Activated naive CD8-positive, alpha-beta T cell treated with anti-CD3 and anti-CD28 coated beads, Interleukin-2, amount 10 ng/mL, durations not matched to agents 7 days and 5 days (primary cell): ENCODE results near the gene MCHR2. TPM values are rescaled to one million over a fixed set of nuclear protein-coding genes. Genes with fewer than 3 reads are reported as not detected.
A peak's percentile ranks its signal among the peaks of the same experiment; 100 is the strongest.
"Not testable (repeated sequence)": the region's sequence is repeated elsewhere in the genome, so short reads cannot be mapped to it uniquely, and the experiment has no call there.

Experiments
- ATAC-seq: fragments of 150-1000 bp; cut with Tn5 transposase; one replicate; pipeline ENCODE4 v1.10.0; 2021; ENCODE audit warnings: low read depth, moderate library complexity
- POLR2A ChIA-PET: fragments of 350-600 bp; sonication (Branson Sonifier 250); formaldehyde crosslinking; loops from one replicate; lab custom pipeline; 2021; ENCODE audit warnings: antibody characterized with exemption; lab: Charles Lee
- DNase-seq: peaks from one replicate; pipeline ENCODE4 v3.0.0; 2021
- H3K27ac Mint-ChIP-seq: one replicate; pipeline ENCODE4 v1.8.0; 2022; ENCODE audit warnings: mild to moderate bottlenecking, mixed read lengths
- H3K27me3 Mint-ChIP-seq: one replicate; pipeline ENCODE4 v1.8.0; 2022; ENCODE audit warnings: mild to moderate bottlenecking, moderate library complexity, mixed read lengths
- H3K36me3 Mint-ChIP-seq: one replicate; pipeline ENCODE4 v1.8.0; 2021; ENCODE audit warnings: mild to moderate bottlenecking, mixed read lengths
- H3K4me1 Mint-ChIP-seq: one replicate; pipeline ENCODE4 v1.8.0; 2021; ENCODE audit warnings: mixed read lengths
- H3K4me3 Mint-ChIP-seq: one replicate; pipeline ENCODE4 v1.8.0; 2022; ENCODE audit warnings: mild to moderate bottlenecking, moderate library complexity, mixed read lengths
- H3K9me3 Mint-ChIP-seq: one replicate; pipeline ENCODE4 v1.8.0; 2021; ENCODE audit warnings: mixed read lengths
- total RNA-seq, 2 experiments: library from RNA; stranded (reverse); gene quantifications; one replicate each; pipeline ENCODE4 v1.2.3, GENCODE V29; 2021

Gene MCHR2, protein sequence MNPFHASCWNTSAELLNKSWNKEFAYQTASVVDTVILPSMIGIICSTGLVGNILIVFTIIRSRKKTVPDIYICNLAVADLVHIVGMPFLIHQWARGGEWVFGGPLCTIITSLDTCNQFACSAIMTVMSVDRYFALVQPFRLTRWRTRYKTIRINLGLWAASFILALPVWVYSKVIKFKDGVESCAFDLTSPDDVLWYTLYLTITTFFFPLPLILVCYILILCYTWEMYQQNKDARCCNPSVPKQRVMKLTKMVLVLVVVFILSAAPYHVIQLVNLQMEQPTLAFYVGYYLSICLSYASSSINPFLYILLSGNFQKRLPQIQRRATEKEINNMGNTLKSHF
- not detected for total RNA-seq

DNA sequence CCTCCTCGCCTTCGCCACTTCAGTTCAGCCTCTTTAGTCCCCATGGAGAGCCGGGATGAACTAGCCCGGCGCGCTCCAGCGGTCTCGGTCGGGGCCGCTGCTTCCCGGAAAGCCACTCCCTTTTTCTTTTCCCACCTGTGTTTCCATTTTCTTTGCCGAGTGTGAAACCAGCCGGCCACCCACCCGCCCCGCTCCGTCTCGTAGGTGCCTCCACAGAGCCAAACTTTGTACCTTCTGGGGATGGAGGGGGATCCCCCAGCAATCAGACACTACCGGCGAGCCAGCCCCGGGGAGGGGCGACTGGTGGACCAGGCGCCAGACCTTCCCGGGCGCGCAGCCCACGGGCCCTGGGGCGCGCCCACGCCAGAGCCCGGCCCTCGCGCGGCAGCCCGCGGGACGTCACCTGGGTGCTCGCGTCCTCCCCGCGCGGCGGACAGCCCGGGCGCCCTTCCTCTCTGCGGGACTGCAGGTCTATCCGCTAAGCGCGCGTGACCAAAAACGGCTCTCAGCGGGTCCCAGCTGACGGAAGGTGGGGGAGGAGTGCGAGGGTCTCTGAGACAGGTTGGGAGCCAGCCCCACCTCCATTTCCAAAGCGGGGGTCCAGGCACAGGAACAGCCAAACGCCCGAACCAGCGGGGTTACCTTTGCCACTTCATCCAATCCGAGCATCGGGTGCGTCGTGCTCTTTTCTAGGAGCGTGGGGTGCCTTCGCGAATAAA, at the start of gene MCHR2:
Gene MCHR2 (minus strand): TSS at position 691 of the 719 bp plus-strand sequence. CDS start 38,076 bp downstream, outside the sequence.
- DNase-seq (no peak), ATAC-seq (no peak)
- H3K4me1 Mint-ChIP-seq: no peaks in the 10 kb centered on the region
- no peaks in the 10 kb centered on the region for H3K9me3 Mint-ChIP-seq
- H3K27ac Mint-ChIP-seq: no peak within 1 kb of the TSS
- no peaks in the 10 kb centered on the region for H3K36me3 Mint-ChIP-seq
- POLR2A ChIA-PET: no interaction called here
- H3K27me3 Mint-ChIP-seq: peaks cover 44% of the 10 kb centered on the region
- H3K4me3 Mint-ChIP-seq: no peak within 1 kb of the TSS

DNA sequence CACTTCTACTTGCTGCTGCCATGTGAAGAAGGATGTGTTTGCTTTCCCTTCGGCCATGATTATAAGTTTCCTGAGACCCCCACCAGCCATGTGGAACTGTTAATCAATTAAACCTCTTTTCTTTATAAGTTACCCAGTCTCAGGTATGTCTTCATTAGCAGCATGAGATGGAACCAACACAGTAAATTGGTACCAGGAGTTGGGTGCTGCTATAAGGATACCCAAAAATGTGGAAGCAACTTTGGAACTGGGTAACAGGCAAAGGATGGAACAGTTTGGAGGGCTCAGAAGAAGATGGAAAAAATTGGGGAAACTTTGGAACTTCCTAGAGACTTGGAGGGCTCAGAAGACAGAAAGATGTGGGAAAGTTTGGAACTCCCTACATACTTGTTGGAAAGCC, 44.5 kb upstream of the MCHR2 start:
- peaks cover 13% of the 10 kb centered on the region for H3K9me3 Mint-ChIP-seq
- H3K4me1 Mint-ChIP-seq, H3K4me3 Mint-ChIP-seq, H3K27me3 Mint-ChIP-seq, DNase-seq, ATAC-seq, H3K36me3 Mint-ChIP-seq, POLR2A ChIA-PET, H3K27ac Mint-ChIP-seq: not testable (repeated sequence)

DNA sequence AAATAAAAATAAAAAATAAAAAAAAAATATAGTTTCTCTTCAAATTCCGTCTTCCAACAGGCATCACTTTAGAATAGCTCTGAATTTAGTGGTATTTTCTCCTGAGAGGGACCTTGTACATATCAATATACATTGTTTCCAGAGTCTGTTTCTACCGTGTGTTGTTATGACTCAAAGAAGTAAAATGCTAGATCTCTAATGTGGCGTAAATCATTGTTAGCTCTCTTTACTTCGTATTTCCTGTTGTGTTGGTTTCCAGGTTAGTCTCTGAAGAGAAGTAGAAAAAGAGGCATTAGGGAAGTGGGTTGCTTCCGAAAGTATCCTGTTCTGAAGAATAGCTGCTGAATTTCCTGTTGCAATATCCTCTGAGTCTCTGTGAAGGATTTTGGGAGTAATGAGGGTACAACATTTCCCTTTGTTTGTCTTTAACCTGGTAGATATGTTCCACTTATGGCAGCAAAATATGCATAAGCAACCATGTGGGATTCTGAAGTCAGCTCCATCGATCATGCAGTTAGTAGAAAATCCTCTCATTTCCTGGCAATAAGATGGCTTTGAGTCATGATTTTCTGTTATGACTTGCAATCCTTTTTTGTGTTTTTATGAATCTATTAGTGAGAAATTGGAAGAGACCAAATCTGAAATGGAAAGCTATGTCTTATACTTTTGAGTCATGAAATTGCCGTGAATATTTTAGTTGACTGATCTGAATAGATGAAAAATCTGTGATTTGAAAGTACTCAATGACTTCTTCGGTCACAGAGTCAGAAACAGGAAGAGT, 42.0 kb upstream of the MCHR2 start:
- Mint-ChIP-seq H3K27ac (no peak overlapping the region), H3K9me3 (peaks cover 11% of the 10 kb centered on the region), H3K4me3 (no peak overlapping the region), H3K36me3 (no peaks in the 10 kb centered on the region), H3K4me1 (no peaks in the 10 kb centered on the region), H3K27me3 (no peaks in the 10 kb centered on the region)
- DNase-seq (no peak), ATAC-seq (no peak)
- POLR2A ChIA-PET: no interaction called here

DNA sequence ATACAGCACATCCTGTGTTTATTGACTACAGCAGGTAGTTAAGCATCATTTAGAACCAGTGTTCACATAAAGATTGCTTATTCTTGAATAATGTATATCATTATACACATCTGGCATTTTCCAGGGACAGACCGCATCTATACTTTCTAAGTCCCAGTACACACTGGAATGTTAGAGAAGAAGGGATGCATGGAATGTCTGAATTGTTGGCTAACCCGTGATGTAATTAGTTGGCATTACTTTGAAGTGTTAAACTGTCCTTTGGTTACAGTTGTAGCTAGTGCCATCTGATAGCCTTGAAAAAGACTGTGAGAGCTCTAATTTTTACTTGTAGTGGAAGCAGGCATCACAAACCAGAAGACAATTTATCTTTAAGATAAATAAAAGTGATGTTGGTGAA, 29.8 kb upstream of the MCHR2 start:
- H3K36me3 Mint-ChIP-seq: no peaks in the 10 kb centered on the region
- POLR2A ChIA-PET: no interaction called here
- no peaks in the 10 kb centered on the region for H3K27me3 Mint-ChIP-seq
- no peaks in the 10 kb centered on the region for H3K4me1 Mint-ChIP-seq
- no peak overlapping the region for H3K27ac Mint-ChIP-seq
- H3K9me3 Mint-ChIP-seq: no peaks in the 10 kb centered on the region
- ATAC-seq (no peak), DNase-seq (no peak)
- H3K4me3 Mint-ChIP-seq: no peak overlapping the region

DNA sequence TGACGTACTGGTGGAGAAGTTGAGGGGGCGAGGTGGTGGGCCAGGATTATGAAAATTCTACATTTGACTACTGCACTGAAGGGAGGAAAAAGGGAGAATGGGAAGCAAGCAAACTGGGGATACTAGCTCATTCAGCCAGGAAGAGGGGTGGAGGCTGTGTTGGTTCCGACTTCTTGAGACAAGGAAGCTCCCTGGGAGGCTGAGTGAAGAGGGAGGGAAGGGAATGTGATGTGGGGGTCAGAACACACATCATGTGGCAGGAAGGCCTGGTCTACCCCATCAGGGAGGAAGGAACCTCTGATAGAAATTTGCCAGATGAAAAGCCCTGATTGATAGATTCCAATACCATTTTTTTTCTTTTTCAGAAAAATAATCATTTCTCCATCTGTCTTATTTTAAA, 28.8 kb upstream of the MCHR2 start:
- no peak overlapping the region for H3K27ac Mint-ChIP-seq

DNA sequence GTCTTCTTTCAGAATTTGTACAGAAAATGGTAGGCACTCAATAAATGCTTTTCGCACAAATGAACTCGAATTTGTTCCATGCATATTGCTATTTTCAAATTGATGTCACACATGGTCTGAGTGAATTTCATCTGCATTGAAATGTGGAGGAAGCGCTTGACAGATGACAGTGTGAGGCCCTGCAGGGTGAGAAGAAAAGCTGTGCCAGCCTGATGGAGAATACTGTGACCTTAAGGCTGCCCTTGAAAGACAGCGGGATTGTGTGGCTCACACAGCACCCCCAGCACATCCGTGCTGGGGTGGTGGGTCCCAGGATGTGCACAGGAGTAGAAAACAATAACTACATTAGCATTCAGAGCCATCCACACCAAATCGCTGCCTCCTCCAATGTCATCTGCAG, 14.8 kb upstream of the MCHR2 start:
- POLR2A ChIA-PET: no interaction called here
- DNase-seq: no peak

More for the DNA sequence above, 28.8 kb upstream of the MCHR2 start:
- DNase-seq: no peak
- H3K36me3 Mint-ChIP-seq: no peaks in the 10 kb centered on the region
- POLR2A ChIA-PET: no interaction called here
- peaks cover 2% of the 10 kb centered on the region for H3K9me3 Mint-ChIP-seq
- no peak overlapping the region for H3K4me3 Mint-ChIP-seq
- no peak for ATAC-seq
- H3K4me1 Mint-ChIP-seq: no peaks in the 10 kb centered on the region
- H3K27me3 Mint-ChIP-seq: no peaks in the 10 kb centered on the region

DNA sequence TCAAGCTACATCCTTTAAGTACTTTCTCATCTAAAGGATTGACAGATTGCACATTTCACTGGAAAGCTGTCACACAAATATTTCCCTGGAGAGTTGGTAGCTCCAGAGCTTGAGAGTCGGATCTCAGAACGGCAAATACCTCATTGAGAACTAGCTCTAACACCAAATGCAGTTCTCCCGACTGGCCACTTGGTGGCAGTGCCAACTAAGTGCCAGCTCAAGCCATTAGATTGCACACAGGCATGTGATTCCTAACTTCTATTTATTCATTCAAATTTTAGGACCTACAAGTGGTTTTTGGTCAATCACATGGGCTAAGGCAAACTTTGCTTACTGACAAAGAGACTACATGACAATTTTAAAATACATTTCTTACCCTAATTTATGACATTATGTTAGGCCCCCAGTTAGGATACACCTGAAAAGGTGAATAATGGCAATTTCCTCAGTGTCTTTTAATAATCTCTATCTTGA, 7.9 kb upstream of the MCHR2 start:
- Mint-ChIP-seq H3K27me3 (peaks cover 9% of the 10 kb centered on the region), H3K4me3 (no peak overlapping the region), H3K9me3 (no peaks in the 10 kb centered on the region), H3K4me1 (no peaks in the 10 kb centered on the region), H3K27ac (no peak overlapping the region), H3K36me3 (no peaks in the 10 kb centered on the region)
- POLR2A ChIA-PET: no interaction called here
- DNase-seq (peak; percentile 41), ATAC-seq (peak; percentile 54)

More for the DNA sequence above, 14.8 kb upstream of the MCHR2 start:
- H3K36me3 Mint-ChIP-seq: no peaks in the 10 kb centered on the region
- no peak overlapping the region for H3K4me3 Mint-ChIP-seq
- no peaks in the 10 kb centered on the region for H3K4me1 Mint-ChIP-seq
- ATAC-seq: no peak
- no peaks in the 10 kb centered on the region for H3K9me3 Mint-ChIP-seq
- H3K27me3 Mint-ChIP-seq: peaks cover 5% of the 10 kb centered on the region
- no peak overlapping the region for H3K27ac Mint-ChIP-seq

DNA sequence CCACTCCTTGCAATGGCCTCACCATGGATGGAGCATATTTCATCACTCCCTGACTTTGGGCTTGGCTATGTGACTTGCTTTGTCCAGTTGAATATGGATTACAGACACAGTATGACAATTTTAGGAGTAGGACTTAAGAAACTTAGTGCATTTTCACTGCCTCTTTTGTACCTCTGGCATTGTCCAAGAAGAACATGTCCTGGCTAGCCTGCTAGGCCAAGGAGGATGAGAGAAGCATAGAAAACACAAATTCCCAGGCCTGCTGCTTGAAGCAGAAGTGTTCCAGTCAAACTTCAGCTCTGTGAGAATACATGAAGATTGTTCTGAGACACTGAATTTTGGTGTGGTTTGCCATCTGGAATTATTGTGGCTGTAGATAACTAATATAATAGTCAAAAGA, 3.1 kb upstream of the MCHR2 start:
- H3K4me1 Mint-ChIP-seq: no peaks in the 10 kb centered on the region
- H3K4me3 Mint-ChIP-seq: no peak overlapping the region
- no peak overlapping the region for H3K27ac Mint-ChIP-seq
- H3K9me3 Mint-ChIP-seq: no peaks in the 10 kb centered on the region
- peaks cover 44% of the 10 kb centered on the region for H3K27me3 Mint-ChIP-seq
- no peaks in the 10 kb centered on the region for H3K36me3 Mint-ChIP-seq
- ATAC-seq (no peak), DNase-seq (no peak)
- POLR2A ChIA-PET: no interaction called here

DNA sequence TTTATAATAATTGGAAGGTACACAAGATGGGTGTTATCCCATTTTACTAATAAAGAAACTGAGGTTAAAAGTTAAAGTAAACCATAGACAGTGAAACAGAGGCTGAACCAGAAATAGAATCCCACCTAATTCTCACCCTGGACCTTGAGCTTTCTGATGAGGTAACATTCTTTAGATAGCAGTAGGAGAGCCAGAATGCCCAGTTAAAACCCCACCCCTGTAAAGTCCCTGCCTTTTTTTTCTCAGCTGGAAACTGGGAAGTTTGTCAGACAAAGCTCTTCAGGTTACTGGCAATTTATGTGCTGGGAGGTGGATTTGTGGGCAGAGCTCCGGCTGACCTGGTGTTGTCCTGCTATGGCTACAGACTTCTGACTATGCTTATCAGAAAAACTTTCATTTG, 1.9 kb upstream of the MCHR2 start:
- POLR2A ChIA-PET: no interaction called here
- no peaks in the 10 kb centered on the region for H3K9me3 Mint-ChIP-seq
- DNase-seq (no peak), ATAC-seq (no peak)
- peaks cover 44% of the 10 kb centered on the region for H3K27me3 Mint-ChIP-seq
- H3K4me1 Mint-ChIP-seq: no peaks in the 10 kb centered on the region
- H3K4me3 Mint-ChIP-seq: no peak overlapping the region
- no peaks in the 10 kb centered on the region for H3K36me3 Mint-ChIP-seq
- no peak overlapping the region for H3K27ac Mint-ChIP-seq

DNA sequence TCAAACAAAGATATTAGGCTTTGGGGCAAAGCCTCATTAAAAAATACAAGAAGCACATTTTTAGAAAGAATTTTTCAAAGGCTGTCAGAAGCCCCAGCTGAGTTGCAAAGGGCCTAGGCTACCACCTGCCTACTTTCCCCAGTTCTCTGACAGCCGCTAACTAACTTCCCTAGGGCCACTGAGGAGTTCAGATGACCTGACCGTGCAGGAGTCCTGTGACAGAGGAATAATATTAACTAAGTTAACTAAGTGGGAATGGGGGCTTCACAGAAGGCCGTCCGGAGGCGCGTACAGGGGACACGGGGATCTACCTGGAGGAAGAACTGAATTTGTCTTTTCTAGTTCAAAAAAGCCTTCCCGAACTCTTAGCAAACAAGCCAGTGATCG, 884 bp downstream of the MCHR2 start:
- DNase-seq (no peak), ATAC-seq (no peak)
- no peak overlapping the region for H3K27ac Mint-ChIP-seq
- H3K4me1 Mint-ChIP-seq: no peaks in the 10 kb centered on the region
- H3K9me3 Mint-ChIP-seq: no peaks in the 10 kb centered on the region
- POLR2A ChIA-PET: no interaction called here
- H3K27me3 Mint-ChIP-seq: peaks cover 44% of the 10 kb centered on the region
- H3K36me3 Mint-ChIP-seq: no peaks in the 10 kb centered on the region
- no peak overlapping the region for H3K4me3 Mint-ChIP-seq

DNA sequence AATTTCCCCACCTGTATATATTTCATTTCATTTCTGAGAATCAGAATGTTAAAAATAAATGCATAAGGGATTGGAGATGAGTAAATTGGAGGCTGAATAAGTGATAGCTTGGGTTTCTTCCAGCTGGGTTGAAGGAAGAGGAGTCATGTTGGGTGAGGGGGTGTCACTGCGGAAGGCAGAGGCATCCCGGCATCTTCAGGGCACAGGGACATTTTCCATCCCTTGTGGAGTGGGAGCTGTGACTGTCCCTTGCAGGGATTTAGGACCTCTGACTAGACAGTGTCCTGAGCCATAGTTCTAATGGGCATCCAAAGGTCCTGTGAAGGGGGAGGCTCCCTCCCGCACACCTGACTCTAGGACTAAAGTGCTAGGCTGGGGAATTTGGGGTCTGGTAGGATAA, 2.1 kb downstream of the MCHR2 start:
- peaks cover 44% of the 10 kb centered on the region for H3K27me3 Mint-ChIP-seq
- ATAC-seq (no peak), DNase-seq (no peak)
- POLR2A ChIA-PET: no interaction called here
- H3K27ac Mint-ChIP-seq: no peak overlapping the region
- H3K4me3 Mint-ChIP-seq: no peak overlapping the region
- H3K9me3 Mint-ChIP-seq: no peaks in the 10 kb centered on the region
- H3K36me3 Mint-ChIP-seq: no peaks in the 10 kb centered on the region
- no peaks in the 10 kb centered on the region for H3K4me1 Mint-ChIP-seq

DNA sequence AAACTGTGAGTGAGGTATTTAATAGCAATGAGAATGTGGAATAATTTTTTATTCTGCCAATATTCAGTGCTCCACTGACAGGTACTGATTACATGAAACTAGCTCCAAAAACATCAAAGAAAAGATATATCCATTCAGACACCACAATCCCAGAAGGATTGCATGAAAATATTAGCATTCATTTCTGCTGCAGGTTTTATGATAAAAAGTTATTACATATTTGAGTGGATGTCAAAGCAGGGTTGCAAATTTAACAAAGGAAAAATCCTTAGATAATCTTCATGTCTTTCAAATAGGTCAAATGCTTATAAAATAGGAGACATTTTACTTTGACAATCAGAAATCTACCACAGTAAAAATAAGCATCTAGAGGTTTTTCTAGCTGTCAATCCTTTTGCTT, 13.3 kb downstream of the MCHR2 start:
- DNase-seq: no peak
- Mint-ChIP-seq H3K36me3 (no peaks in the 10 kb centered on the region), H3K9me3 (no peaks in the 10 kb centered on the region), H3K27ac (no peak overlapping the region), H3K27me3 (no peaks in the 10 kb centered on the region), H3K4me3 (no peak overlapping the region), H3K4me1 (no peaks in the 10 kb centered on the region)
- ATAC-seq: no peak
- POLR2A ChIA-PET: no interaction called here

DNA sequence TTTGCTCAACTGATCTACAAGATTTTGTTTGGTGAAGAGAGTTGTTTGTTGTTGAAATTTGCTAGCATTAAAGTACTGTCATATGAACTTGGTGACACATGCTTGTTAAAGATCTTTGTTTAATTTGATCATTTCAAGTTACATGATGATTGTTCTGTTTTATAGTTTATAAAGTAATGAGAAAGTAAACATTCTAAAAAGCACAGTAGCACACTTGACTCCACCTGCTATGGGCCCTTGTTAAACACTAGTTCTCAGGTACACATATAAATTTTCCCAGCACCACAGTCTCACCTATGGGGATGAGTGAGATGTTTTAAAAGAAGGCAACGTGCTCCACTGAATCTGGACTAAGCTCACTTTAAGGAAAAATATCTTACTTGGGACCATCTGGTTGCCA, 14.1 kb downstream of the MCHR2 start:
- no peaks in the 10 kb centered on the region for H3K27me3 Mint-ChIP-seq
- no peaks in the 10 kb centered on the region for H3K9me3 Mint-ChIP-seq
- ATAC-seq (no peak), DNase-seq (no peak)
- no peaks in the 10 kb centered on the region for H3K4me1 Mint-ChIP-seq
- no peak overlapping the region for H3K27ac Mint-ChIP-seq
- no peak overlapping the region for H3K4me3 Mint-ChIP-seq
- POLR2A ChIA-PET: no interaction called here
- H3K36me3 Mint-ChIP-seq: no peaks in the 10 kb centered on the region
